HG03520 (cell line): Measurements from ENCODE around the gene NCK2.

Experiments used
- ATAC-seq: cut with Tn5 transposase; IDR thresholded peaks from one replicate; pipeline ENCODE4 v1.9.1; 2021; ENCODE audit warnings: mild to moderate bottlenecking, moderate library complexity; ENCODE audit not compliant: unreplicated experiment

The NCK2 gene

GRCh38 chr2:105808423-105809096, 63.8 kb downstream of the NCK2 start:
- ATAC-seq, result no peak

GRCh38 chr2:105809097-105809473, 64.4 kb downstream of the NCK2 start:
- no peak for ATAC-seq

- ATAC-seq, result no peak
Observed at GRCh38 chr2:105809723-105810122, 65.0 kb downstream of the NCK2 start.

GRCh38 chr2:105812180-105813044, 67.7 kb downstream of the NCK2 start:
- peak; percentile 96 for ATAC-seq

- ATAC-seq, result no peak
Observed at GRCh38 chr2:105813045-105813315, 68.3 kb downstream of the NCK2 start.

- ATAC-seq, result no peak
Observed at GRCh38 chr2:105813405-105813804, 68.7 kb downstream of the NCK2 start.

GRCh38 chr2:105814291-105814940, 69.7 kb downstream of the NCK2 start:
- no peak for ATAC-seq

GRCh38 chr2:105815401-105815800, 70.7 kb downstream of the NCK2 start:
- no peak for ATAC-seq

- ATAC-seq, result no peak
Observed at GRCh38 chr2:105820151-105820550, 75.4 kb downstream of the NCK2 start.

- no peak for ATAC-seq
Observed at GRCh38 chr2:105820691-105821090, 76.0 kb downstream of the NCK2 start.

GRCh38 chr2:105821428-105822125, 76.9 kb downstream of the NCK2 start:
- no peak for ATAC-seq

- peak; percentile 88 for ATAC-seq
Observed at GRCh38 chr2:105822186-105822585, 77.5 kb downstream of the NCK2 start.

- ATAC-seq, result no peak
Observed at GRCh38 chr2:105824446-105824845, 79.7 kb downstream of the NCK2 start.

GRCh38 chr2:105827351-105828096, 82.8 kb downstream of the NCK2 start:
- no peak for ATAC-seq

- ATAC-seq, result no peak
Observed at GRCh38 chr2:105828558-105828957, 83.8 kb downstream of the NCK2 start.

GRCh38 chr2:105834931-105835330, 90.2 kb downstream of the NCK2 start:
- peak; percentile 84 for ATAC-seq

GRCh38 chr2:105836341-105836740, 91.6 kb downstream of the NCK2 start:
- no peak for ATAC-seq

- ATAC-seq, result no peak
Observed at GRCh38 chr2:105836840-105837692, 92.4 kb downstream of the NCK2 start.

GRCh38 chr2:105839793-105840192, 95.1 kb downstream of the NCK2 start:
- no peak for ATAC-seq

GRCh38 chr2:105840933-105841332, 96.2 kb downstream of the NCK2 start:
- no peak for ATAC-seq
